ENCODE measurements around the gene PTPRT.

- TF ChIP-seq POLR2AphosphoS5 (IDR thresholded peaks at IDR 0.05; ENCODE audit: low read depth, low read length) (no peak), TCF7L2 (IDR thresholded peaks at IDR 0.05; ENCODE audit: low read depth, low read length) (no peak), REST (IDR thresholded peaks at IDR 0.05; ENCODE audit: insufficient read depth in 1 of 2, low read depth in 2 of 2, low read length in 1 of 2) (no peak), SIN3A (IDR thresholded peaks at IDR 0.05; ENCODE audit: borderline replicate concordance, insufficient read depth, low read depth, low read length) (no peak)
- TF ChIP-seq, protein P1, sequence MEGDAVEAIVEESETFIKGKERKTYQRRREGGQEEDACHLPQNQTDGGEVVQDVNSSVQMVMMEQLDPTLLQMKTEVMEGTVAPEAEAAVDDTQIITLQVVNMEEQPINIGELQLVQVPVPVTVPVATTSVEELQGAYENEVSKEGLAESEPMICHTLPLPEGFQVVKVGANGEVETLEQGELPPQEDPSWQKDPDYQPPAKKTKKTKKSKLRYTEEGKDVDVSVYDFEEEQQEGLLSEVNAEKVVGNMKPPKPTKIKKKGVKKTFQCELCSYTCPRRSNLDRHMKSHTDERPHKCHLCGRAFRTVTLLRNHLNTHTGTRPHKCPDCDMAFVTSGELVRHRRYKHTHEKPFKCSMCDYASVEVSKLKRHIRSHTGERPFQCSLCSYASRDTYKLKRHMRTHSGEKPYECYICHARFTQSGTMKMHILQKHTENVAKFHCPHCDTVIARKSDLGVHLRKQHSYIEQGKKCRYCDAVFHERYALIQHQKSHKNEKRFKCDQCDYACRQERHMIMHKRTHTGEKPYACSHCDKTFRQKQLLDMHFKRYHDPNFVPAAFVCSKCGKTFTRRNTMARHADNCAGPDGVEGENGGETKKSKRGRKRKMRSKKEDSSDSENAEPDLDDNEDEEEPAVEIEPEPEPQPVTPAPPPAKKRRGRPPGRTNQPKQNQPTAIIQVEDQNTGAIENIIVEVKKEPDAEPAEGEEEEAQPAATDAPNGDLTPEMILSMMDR (IDR thresholded peaks at IDR 0.05) = no peak
Measured at GRCh38 chr20:43231829-43232228, 42.1 kb upstream of the PTPRT start.

Data from Panc1 (cell line).